D341Med (cell line): Measurements from ENCODE around the gene SPOCK2.
"Not testable (repeated sequence)": the region's sequence is repeated elsewhere in the genome, so short reads cannot be mapped to it uniquely, and the experiment has no call there.

Experiments
- DNase-seq: peaks from one replicate; pipeline ENCODE4 v3.0.0; 2012; ENCODE audit warnings: low spot score

SPOCK2 gene

GRCh38 chr10:72056113-72056512 lies 32.2 kb downstream of the SPOCK2 start:
- no peak for DNase-seq

GRCh38 chr10:72053690-72054089 lies 34.7 kb downstream of the SPOCK2 start:
- DNase-seq, result no peak

- no peak for DNase-seq
Observed at GRCh38 chr10:72050873-72051272, 37.5 kb downstream of the SPOCK2 start.

- peak; percentile 38 for DNase-seq
Observed at GRCh38 chr10:72049969-72050781, 38.2 kb downstream of the SPOCK2 start.

- DNase-seq, result no peak
Observed at GRCh38 chr10:72049472-72049871, 38.9 kb downstream of the SPOCK2 start.

GRCh38 chr10:72048450-72049124 lies 39.8 kb downstream of the SPOCK2 start:
- DNase-seq, result peak; percentile 82

- no peak for DNase-seq
Observed at GRCh38 chr10:72045586-72045985, 42.8 kb downstream of the SPOCK2 start.

GRCh38 chr10:72044417-72045041 lies 43.8 kb downstream of the SPOCK2 start:
- no peak for DNase-seq

- DNase-seq, result no peak
Observed at GRCh38 chr10:72043016-72043834, 45.1 kb downstream of the SPOCK2 start.

- no peak for DNase-seq
Observed at GRCh38 chr10:72041491-72041890, 46.9 kb downstream of the SPOCK2 start.

- no peak for DNase-seq
Observed at GRCh38 chr10:72039377-72039776, 49.0 kb downstream of the SPOCK2 start.

- no peak for DNase-seq
Observed at GRCh38 chr10:72038458-72039001, 49.8 kb downstream of the SPOCK2 start.

- DNase-seq, result no peak
Observed at GRCh38 chr10:72037811-72038210, 50.5 kb downstream of the SPOCK2 start.

- no peak for DNase-seq
Observed at GRCh38 chr10:72037266-72037665, 51.1 kb downstream of the SPOCK2 start.

- DNase-seq, result no peak
Observed at GRCh38 chr10:72035252-72035887, 53.0 kb downstream of the SPOCK2 start.

- no peak for DNase-seq
Observed at GRCh38 chr10:72034761-72035160, 53.6 kb downstream of the SPOCK2 start.

- no peak for DNase-seq
Observed at GRCh38 chr10:72034040-72034499, 54.3 kb downstream of the SPOCK2 start.

- not testable (repeated sequence) for DNase-seq
Observed at GRCh38 chr10:72032409-72033162, 55.8 kb downstream of the SPOCK2 start.

GRCh38 chr10:72031706-72032105 lies 56.6 kb downstream of the SPOCK2 start:
- DNase-seq, result no peak

- no peak for DNase-seq
Observed at GRCh38 chr10:72030762-72031543, 57.4 kb downstream of the SPOCK2 start.
